GM18867 (cell line): ENCODE measurements around the gene CNTLN.
A peak's percentile ranks its signal among the peaks of the same experiment; 100 is the strongest.
"Not testable (repeated sequence)": the region's sequence is repeated elsewhere in the genome, so short reads cannot be mapped to it uniquely, and the experiment has no call there.

ENCODE experiments used
- ATAC-seq: cut with Tn5 transposase; IDR thresholded peaks from one replicate; pipeline ENCODE4 v1.9.1; 2021; ENCODE audit warnings: mild to moderate bottlenecking, moderate library complexity; ENCODE audit not compliant: unreplicated experiment

Gene CNTLN

GRCh38 chr9:17134396-17135294 lies at the start of gene CNTLN:
Gene CNTLN (plus strand): TSS chr9:17135040. CDS start chr9:17135066, 26 bp downstream.
- ATAC-seq = peak; percentile 78

GRCh38 chr9:17088566-17088965 lies 46.3 kb upstream of the CNTLN start:
- ATAC-seq = no peak

GRCh38 chr9:17090041-17090440 lies 44.8 kb upstream of the CNTLN start:
- no peak for ATAC-seq

GRCh38 chr9:17116400-17116837 lies 18.4 kb upstream of the CNTLN start:
- ATAC-seq = no peak

- no peak for ATAC-seq
Measured at GRCh38 chr9:17117372-17117771, 17.5 kb upstream of the CNTLN start.

- no peak for ATAC-seq
Measured at GRCh38 chr9:17120203-17120602, 14.6 kb upstream of the CNTLN start.

GRCh38 chr9:17121264-17121663 lies 13.6 kb upstream of the CNTLN start:
- ATAC-seq = no peak

GRCh38 chr9:17130291-17130690 lies 4.5 kb upstream of the CNTLN start:
- no peak for ATAC-seq

GRCh38 chr9:17130725-17131124 lies 4.1 kb upstream of the CNTLN start:
- no peak for ATAC-seq

GRCh38 chr9:17131494-17131893 lies 3.3 kb upstream of the CNTLN start:
- no peak for ATAC-seq

- ATAC-seq = peak; percentile 59
Measured at GRCh38 chr9:17135295-17136160, 688 bp downstream of the CNTLN start.

- no peak for ATAC-seq
Measured at GRCh38 chr9:17137566-17137965, 2.7 kb downstream of the CNTLN start.

- ATAC-seq = no peak
Measured at GRCh38 chr9:17138503-17138902, 3.7 kb downstream of the CNTLN start.

GRCh38 chr9:17140418-17140817 lies 5.6 kb downstream of the CNTLN start:
- no peak for ATAC-seq

GRCh38 chr9:17148324-17148723 lies 13.5 kb downstream of the CNTLN start:
- no peak for ATAC-seq

- ATAC-seq = no peak
Measured at GRCh38 chr9:17159469-17159868, 24.6 kb downstream of the CNTLN start.

GRCh38 chr9:17160327-17160726 lies 25.5 kb downstream of the CNTLN start:
- ATAC-seq = no peak

- no peak for ATAC-seq
Measured at GRCh38 chr9:17165764-17166163, 30.9 kb downstream of the CNTLN start.

- ATAC-seq = no peak
Measured at GRCh38 chr9:17166346-17166745, 31.5 kb downstream of the CNTLN start.

- no peak for ATAC-seq
Measured at GRCh38 chr9:17171309-17172094, 36.7 kb downstream of the CNTLN start.

GRCh38 chr9:17177496-17177895 lies 42.7 kb downstream of the CNTLN start:
- not testable (repeated sequence) for ATAC-seq
